Measurements from ENCODE around the gene CLMN.
"Not testable (repeated sequence)": the region's sequence is repeated elsewhere in the genome, so short reads cannot be mapped to it uniquely, and the experiment has no call there.

The CLMN gene

DNA sequence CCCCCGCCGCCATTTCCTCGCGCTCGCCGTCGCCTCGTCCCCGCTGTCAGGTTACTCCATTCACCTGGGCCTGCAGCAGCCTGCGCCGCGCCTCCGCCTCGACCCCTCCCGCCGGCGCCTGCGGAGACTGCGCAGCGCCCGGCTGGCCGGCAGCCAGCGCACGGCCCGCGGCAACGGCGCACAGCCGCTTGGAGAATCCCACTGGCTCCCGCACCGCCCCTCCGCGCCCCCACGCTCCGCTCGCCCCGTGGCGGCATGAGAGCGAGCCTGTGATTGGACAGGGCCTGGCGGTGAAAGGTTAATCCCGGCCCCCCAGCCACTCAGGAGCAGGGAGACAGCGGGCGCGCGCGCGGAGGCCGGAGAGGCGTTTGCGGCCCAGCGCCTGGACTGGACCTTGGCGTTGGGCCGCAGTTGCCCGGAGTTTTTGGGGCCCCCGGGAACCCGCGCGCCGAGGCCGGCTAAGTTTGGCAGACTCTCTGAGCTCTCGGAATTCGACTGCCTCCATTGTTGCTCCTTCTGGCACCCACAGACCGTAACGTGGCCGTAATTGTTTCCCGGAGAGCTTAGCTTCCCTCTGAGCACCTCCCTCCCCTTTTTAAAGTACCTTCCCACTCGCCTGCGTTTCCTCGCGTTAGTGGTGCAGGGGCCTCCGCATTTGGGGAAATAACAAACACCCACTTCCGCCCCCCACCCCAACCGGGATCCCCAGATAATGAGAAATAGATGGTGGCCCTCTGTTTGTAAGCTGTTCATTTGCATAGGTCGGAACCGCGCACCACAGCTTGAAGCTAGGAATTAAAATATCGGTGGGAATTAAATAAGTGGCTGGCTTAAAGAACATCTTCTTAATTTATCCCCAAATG lies 162.2 kb downstream of the CLMN start, which contains the start of gene DICER1:
Gene DICER1, minus strand, starts transcription at position 203 of the 863 bp plus-strand sequence. CDS start 24,071 bp downstream, outside the sequence.
- DNase-seq (ENCODE audit: low spot score): peak; percentile 99

DNA sequence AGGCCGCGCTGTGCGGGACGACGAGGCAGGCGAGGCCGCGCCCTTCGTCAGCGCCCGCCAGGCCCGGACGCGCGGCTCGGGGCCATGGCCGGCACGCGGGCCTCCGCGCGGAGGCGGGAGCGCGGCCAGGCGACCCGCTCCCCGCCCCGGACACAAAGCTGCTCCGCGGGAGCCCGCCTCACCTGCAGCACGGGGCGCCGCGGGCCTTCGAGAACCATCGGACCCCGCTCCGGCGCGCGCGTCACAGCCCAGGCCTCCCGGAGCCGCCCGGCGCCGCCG lies 162.7 kb downstream of the CLMN start:
- no peak for DNase-seq (ENCODE audit: low spot score)

DNA sequence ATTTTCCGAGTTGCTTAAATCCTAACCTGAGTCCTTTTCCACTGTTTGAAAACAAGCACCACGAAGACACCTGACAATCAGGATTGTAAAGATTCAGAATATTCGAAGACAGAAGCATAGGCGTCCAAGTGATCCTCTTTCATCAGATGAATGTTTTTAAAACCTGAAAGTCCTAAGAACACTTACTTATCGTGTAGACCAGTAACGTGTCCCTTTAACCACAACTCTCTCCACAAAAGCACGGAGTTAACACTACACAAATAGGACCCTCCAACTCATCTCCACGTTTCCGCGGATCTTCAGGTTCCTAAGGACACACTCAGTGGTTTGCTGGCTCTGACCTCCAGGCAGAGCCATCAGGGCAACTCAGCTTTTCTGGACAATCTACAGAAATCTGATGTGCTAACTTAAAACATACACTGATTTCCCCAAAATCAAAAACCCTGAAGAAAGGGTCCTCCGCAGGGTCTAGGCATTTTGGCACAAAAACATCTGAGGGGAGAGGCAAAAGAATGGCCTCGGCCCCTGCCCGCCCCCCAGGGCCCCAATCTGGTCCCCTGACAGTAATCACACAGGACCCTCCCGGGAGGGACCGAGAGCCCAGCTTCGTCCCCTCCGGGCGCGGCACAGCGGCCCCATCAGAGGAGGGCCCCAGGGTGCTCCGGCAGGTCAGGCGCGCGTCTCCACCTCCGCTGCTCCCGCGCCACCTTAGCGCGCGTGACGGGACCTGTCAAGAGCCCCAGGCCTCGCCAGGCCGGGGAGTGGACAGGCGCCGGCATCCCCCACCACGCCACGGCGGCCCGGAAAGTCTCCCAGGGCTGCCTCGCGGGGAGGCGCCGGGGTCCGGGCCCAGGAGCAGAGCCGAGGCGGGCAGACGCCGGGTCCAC lies 163.3 kb downstream of the CLMN start:
- DNase-seq (ENCODE audit: low spot score): peak; percentile 70

- DNase-seq (ENCODE audit: low spot score): no peak
Measured at GRCh38 chr14:95155045-95155444, 164.7 kb downstream of the CLMN start.

GRCh38 chr14:95153866-95154265 lies 165.8 kb downstream of the CLMN start:
- no peak for DNase-seq (ENCODE audit: low spot score)

GRCh38 chr14:95151561-95151960 lies 168.1 kb downstream of the CLMN start:
- no peak for DNase-seq (ENCODE audit: low spot score)

DNA sequence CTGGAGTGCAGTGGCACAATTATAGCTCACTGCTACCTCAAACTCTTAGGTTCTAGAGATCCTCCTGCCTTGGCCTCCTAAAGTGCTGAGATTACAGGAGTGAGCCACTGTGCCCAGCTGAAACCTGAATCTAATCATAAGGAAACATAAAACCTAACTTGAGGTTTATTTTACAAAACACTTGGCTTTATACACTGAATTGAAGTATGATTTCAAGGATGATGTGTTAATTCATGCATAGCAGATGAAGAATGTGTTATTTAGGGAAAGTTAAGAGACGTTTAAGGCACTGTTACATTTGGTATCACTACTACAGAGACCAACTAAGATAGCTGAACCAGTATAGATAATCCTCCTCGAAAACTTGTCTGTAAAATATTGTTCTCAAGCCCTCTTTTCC lies 168.8 kb downstream of the CLMN start:
- no peak for DNase-seq (ENCODE audit: low spot score)

GRCh38 chr14:95149441-95149840 lies 170.3 kb downstream of the CLMN start:
- DNase-seq (ENCODE audit: low spot score): no peak

- DNase-seq (ENCODE audit: low spot score): no peak
Measured at GRCh38 chr14:95147597-95147996, 172.1 kb downstream of the CLMN start.

GRCh38 chr14:95146079-95146771 lies 173.5 kb downstream of the CLMN start:
- DNase-seq (ENCODE audit: low spot score): no peak

GRCh38 chr14:95144849-95145248 lies 174.9 kb downstream of the CLMN start:
- DNase-seq (ENCODE audit: low spot score): no peak

DNA sequence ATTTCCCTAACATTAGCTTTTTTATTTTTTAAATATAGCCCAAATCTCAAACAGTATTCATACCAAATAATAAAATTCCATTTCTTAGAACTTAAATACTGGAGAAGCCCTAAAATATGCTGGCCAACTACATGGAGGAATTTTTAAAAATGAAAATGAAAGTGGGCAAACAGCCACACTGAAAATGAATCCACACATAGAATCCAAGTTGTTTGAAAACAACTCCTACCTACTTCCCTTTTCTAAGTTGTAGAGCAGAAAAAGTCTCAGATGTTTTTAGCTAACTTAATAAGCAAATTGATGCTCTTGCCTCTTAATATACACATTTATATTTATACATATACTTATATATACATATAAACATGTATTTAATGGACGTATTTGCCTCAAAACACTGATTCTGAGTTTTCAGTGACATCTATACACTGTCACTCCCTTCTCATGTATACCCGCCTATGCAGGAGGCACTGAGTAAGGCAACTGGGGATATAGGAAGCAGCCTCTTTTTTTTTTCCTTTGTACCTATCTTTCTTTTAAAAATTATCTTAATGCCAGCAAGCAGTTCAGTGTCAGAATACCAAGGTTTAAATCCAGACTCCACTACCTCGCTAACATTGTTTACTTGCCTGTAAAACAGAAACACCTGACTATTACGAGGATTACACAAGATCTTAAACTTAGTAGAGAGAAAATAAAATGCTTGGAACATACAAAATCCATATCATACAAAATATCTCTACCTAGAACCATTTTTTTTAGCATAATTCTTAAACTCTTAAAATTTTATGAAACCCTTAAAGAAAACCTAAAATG lies 175.7 kb downstream of the CLMN start:
- no peak for DNase-seq (ENCODE audit: low spot score)

DNA sequence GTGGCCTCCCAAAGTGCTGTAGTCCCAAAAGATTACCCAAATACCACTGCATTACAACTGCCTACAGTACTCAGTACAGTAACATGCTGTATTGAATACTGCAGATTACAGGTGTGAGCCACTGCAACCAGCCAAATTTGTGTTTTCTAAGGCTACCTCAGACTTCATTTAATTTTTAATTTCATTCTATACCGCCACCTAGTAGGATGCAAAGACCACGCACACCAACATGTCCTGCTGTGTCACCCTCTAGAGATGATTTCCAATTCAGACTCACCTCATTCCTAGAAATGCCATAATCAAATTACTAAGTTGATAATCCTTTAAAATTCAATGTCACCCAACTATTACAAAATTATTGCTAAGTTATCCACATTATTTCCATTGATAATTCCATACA lies 177.5 kb downstream of the CLMN start:
- DNase-seq (ENCODE audit: low spot score): no peak

GRCh38 chr14:95141684-95142083 lies 178.0 kb downstream of the CLMN start:
- DNase-seq (ENCODE audit: low spot score): no peak

DNA sequence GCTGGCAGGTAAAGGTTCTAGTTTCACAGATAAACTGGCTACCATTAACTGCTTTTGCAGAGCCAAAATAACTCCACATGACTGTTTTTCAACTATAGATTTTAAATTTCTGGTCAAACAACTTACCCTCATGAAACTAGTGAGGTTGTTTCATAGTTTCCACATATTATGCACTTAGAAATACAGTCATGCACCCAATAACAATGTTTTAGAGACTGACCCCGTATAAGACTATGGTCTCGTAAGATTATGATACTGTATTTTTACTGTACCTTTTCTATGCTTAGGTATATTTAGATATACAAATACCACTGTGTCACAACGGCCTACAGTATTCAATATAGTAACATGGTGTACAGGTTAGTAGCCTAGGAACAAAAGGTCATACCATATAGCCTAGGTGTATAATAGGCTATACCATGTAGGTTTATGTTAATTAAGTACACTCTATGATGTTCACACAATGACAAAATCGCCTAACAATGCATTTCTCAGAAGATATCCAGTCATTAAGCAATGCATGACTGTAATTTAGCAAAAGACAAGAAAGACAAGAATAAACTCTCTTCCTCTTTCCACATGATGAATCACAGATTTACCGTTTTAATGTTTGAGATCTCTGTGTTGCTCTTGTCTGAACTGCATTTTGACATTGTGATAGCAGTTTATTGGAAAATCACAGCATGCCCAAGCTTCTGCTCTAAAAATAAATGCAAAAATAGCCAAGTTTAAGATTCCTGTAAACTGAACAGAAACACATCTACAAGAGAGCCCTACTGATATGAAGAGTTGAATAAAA lies 179.4 kb downstream of the CLMN start:
- no peak for DNase-seq (ENCODE audit: low spot score)

DNA sequence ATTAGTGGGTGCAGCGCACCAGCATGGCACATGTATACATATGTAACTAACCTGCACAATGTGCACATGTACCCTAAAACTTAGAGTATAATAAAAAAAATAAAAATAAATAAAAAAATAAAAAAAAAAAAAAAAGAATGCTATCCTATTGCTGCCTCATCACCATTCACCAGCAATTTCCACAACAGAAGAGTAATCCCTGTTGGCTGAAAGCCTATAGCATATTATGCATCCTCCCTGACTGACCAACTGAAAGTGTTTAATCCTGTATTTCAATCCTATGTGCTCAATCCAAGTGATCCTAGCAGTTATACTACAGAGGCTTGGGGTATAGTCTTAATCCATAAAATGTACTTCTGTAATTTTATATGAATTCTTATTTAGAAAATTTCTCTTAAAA lies 180.8 kb downstream of the CLMN start:
- DNase-seq (ENCODE audit: low spot score): no peak

GRCh38 chr14:95138455-95138854 lies 181.3 kb downstream of the CLMN start:
- DNase-seq (ENCODE audit: low spot score): not testable (repeated sequence)

DNA sequence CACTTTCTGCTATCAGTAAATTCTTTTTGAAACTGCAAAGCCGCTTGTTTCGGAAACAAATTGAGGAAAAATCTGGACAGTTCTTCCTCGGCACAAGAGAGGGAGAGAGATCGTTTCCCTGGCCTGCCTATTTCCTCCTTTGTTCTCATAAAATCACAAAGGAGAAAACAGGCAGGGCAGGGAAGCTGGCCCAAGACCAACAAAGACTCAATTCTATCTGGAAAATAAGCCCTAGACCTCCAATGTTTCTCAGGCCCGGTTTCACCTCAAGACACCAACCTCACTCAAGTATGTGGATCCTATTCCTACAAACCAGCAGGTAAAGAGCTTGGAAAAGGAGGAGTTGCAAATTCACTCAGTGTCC lies 181.9 kb downstream of the CLMN start:
- no peak for DNase-seq (ENCODE audit: low spot score)

DNA sequence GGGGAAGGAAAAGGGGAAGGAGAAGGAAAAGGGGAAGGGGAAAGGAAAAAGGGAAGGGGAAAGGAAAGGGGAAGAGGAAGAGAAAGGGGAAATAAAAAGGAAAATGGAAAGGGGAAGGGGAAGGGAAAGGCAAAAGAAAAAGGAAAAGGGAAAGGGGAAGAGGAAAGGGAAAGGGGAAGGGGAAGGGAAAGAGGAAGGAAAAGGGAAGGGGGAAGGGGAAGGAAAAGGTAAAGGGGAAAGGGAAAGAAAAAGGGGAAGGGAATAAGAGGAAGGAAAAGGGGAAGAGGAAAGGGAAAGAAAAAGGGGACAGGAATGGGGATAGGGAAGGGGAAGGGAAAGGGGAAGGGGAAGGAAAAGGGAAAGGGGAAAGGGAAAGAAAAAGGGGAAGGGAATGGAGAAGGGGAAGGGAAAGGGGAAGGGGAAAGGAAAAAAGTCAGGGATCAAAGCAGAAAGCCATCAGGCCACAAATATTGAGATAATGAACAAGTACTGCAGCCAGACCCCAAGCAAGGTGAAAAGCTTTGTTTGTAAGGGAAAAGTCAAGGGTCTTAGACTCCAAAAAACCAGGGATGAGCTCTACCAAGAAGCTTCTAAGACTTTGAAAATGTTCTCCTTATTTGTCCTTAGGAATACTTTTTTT lies 182.4 kb downstream of the CLMN start:
- DNase-seq (ENCODE audit: low spot score): no peak

GRCh38 chr14:95136631-95137030 lies 183.1 kb downstream of the CLMN start:
- DNase-seq (ENCODE audit: low spot score): no peak
